Esophagus (tissue), 2 donors: ENCODE measurements around the gene SERINC4. TPM values are rescaled to one million over a fixed set of nuclear protein-coding genes. Genes with fewer than 3 reads are reported as not detected.
"Not testable (repeated sequence)": the region's sequence is repeated elsewhere in the genome, so short reads cannot be mapped to it uniquely, and the experiment has no call there.

Experiments used
- H3K27ac ChIP-seq, 2 donors: one replicate each; pipeline ENCODE4 v1.5.1; 2013; ENCODE audit warnings: low read depth in 2 of 2, mild to moderate bottlenecking in 2 of 2, inconsistent platforms in 1 of 2, low read length in 1 of 2, moderate library complexity in 1 of 2
- H3K27me3 ChIP-seq, 2 donors: one replicate each; pipeline ENCODE4 v1.6.1; 2013; ENCODE audit warnings: low read length in 2 of 2, control low read depth in 1 of 2, mild to moderate bottlenecking in 1 of 2; ENCODE audit not compliant: insufficient read depth in 2 of 2, control insufficient read depth in 1 of 2
- H3K36me3 ChIP-seq, 2 donors: one replicate each; pipeline ENCODE4 v1.6.1; 2013; ENCODE audit warnings: low read length in 1 of 2; ENCODE audit not compliant: control insufficient read depth in 2 of 2, insufficient read depth in 2 of 2
- H3K4me1 ChIP-seq, 2 donors: one replicate each; pipeline ENCODE4 v1.6.1; 2013; ENCODE audit warnings: low read length in 1 of 2; ENCODE audit not compliant: control insufficient read depth in 2 of 2, insufficient read depth in 2 of 2
- H3K4me3 ChIP-seq, 2 donors: one replicate each; pipeline ENCODE4 v1.5.1; 2013; ENCODE audit warnings: low read length in 2 of 2, mild to moderate bottlenecking in 2 of 2, low read depth in 1 of 2, moderate library complexity in 1 of 2
- H3K9me3 ChIP-seq, 2 donors: one replicate each; pipeline ENCODE4 v1.6.1; 2013; ENCODE audit warnings: mild to moderate bottlenecking in 2 of 2, low read depth in 1 of 2, low read length in 1 of 2, moderate library complexity in 1 of 2; ENCODE audit not compliant: control insufficient read depth in 2 of 2, insufficient read depth in 1 of 2
- WGBS, 2 donors: extraction: QIAGEN DNeasy Blood & Tissue Kit; methylation state at CpG; one replicate each; pipeline ENCODE4 v1.1.7; 2013; 5-methylcytosine and 5-hydroxymethylcytosine counted together
- polyA plus RNA-seq, 2 donors: library from polyadenylated mRNA; stranded (reverse); fragments of 200-250 nt; gene quantifications; one replicate each; pipeline ENCODE4 v1.2.3, GENCODE V29; 2013
- donor health status: healthy with polysubstance abuse.
- donor health status: Bipolar disorder and iron deficiency.

Gene SERINC4
- polyA plus RNA-seq, 2 donors: 0.18 to 0.24 TPM

GRCh38 chr15:43825305-43825704 lies 25.3 kb upstream of the SERINC4 start:
- not testable (repeated sequence) for H3K4me1 ChIP-seq, H3K36me3 ChIP-seq, H3K27me3 ChIP-seq, H3K4me3 ChIP-seq, H3K9me3 ChIP-seq, H3K27ac ChIP-seq
- 95 to 96% methylated on average over 11 of the region's 11 CpGs for WGBS, 2 donors

- WGBS, 2 donors: 7% methylated on average over 46 of the region's 46 CpGs
- Histone ChIP-seq H3K27ac (peak within 1 kb of the TSS; percentile 89 to 99), H3K4me3 (peak within 1 kb of the TSS; percentile 78 to 93), H3K36me3 (no peaks in the 10 kb centered on the region), H3K27me3 (no peaks in the 10 kb centered on the region), H3K9me3 (no peaks in the 10 kb centered on the region), H3K4me1 (peaks cover 0 to 2% of the 10 kb centered on the region in 2 donors)
Measured at GRCh38 chr15:43824302-43825246, 24.6 kb upstream of the SERINC4 start, which contains the start of gene MFAP1. Gene MFAP1 (minus strand): TSS chr15:43824690. CDS start chr15:43824569, 121 bp downstream.

- Histone ChIP-seq H3K27me3 (no peaks in the 10 kb centered on the region), H3K27ac (no peak overlapping the region), H3K36me3 (peaks cover 0 to 2% of the 10 kb centered on the region in 2 donors), H3K4me3 (no peak overlapping the region), H3K9me3 (no peaks in the 10 kb centered on the region), H3K4me1 (peaks cover 0 to 2% of the 10 kb centered on the region in 2 donors)
- 54 to 61% methylated on average over 3 of the region's 3 CpGs for WGBS, 2 donors
Measured at GRCh38 chr15:43821505-43821904, 21.5 kb upstream of the SERINC4 start.

GRCh38 chr15:43815064-43815463 lies 15.0 kb upstream of the SERINC4 start:
- H3K36me3 ChIP-seq: peaks cover 14 to 22% of the 10 kb centered on the region in 2 donors
- WGBS, 2 donors: 94 to 99% methylated on average over 5 of the region's 5 CpGs
- not testable (repeated sequence) for H3K4me1 ChIP-seq, H3K4me3 ChIP-seq, H3K27ac ChIP-seq, H3K27me3 ChIP-seq, H3K9me3 ChIP-seq

GRCh38 chr15:43808960-43809678 lies 9.1 kb upstream of the SERINC4 start:
- Histone ChIP-seq H3K4me3 (no peak overlapping the region), H3K4me1 (no peaks in the 10 kb centered on the region), H3K36me3 (peaks cover 17 to 20% of the 10 kb centered on the region in 2 donors), H3K9me3 (no peaks in the 10 kb centered on the region), H3K27ac (no peak overlapping the region), H3K27me3 (no peaks in the 10 kb centered on the region)
- 89 to 90% methylated on average over 6 of the region's 6 CpGs for WGBS, 2 donors

- no peaks in the 10 kb centered on the region for H3K9me3 ChIP-seq
- H3K27ac ChIP-seq: no peak overlapping the region
- no peaks in the 10 kb centered on the region for H3K27me3 ChIP-seq
- H3K4me3 ChIP-seq: no peak overlapping the region
- H3K4me1 ChIP-seq: no peaks in the 10 kb centered on the region
- WGBS, 2 donors: 86 to 94% methylated on average over 5 of the region's 5 CpGs
- H3K36me3 ChIP-seq: peaks cover 17 to 20% of the 10 kb centered on the region in 2 donors
Measured at GRCh38 chr15:43808435-43808950, 8.5 kb upstream of the SERINC4 start.

- 97 to 98% methylated on average over 7 of the region's 7 CpGs for WGBS, 2 donors
- H3K27ac ChIP-seq: not testable (repeated sequence)
Measured at GRCh38 chr15:43802676-43803075, 2.7 kb upstream of the SERINC4 start.

GRCh38 chr15:43800286-43801141 lies 494 bp upstream of the SERINC4 start, which contains the start of gene HYPK:
Gene HYPK (plus strand): TSS chr15:43800599. CDS start chr15:43800623, 24 bp downstream.
- Histone ChIP-seq H3K36me3 (peaks cover 6 to 7% of the 10 kb centered on the region in 2 donors), H3K27me3 (no peaks in the 10 kb centered on the region), H3K4me3 (peak within 1 kb of the TSS; percentile 74 to 94), H3K27ac (peak within 1 kb of the TSS; percentile 75 to 95), H3K4me1 (peaks cover 0 to 8% of the 10 kb centered on the region in 2 donors), H3K9me3 (no peaks in the 10 kb centered on the region)
- 7 to 8% methylated on average over 44 of the region's 44 CpGs for WGBS, 2 donors

More at GRCh38 chr15:43802676-43803075, 2.7 kb upstream of the SERINC4 start:
- not testable (repeated sequence) for H3K36me3 ChIP-seq, H3K4me3 ChIP-seq, H3K9me3 ChIP-seq, H3K4me1 ChIP-seq, H3K27me3 ChIP-seq
